ENCODE results near the gene CARM1. TPM values are rescaled to one million over a fixed set of nuclear protein-coding genes. Genes with fewer than 3 reads are reported as not detected.

Gene CARM1
- total RNA-seq, 5 donors from 2014 or later (not counting 1 experiment from before 2014, with no cell fraction given), result 22.3 to 35.2 (median 30.8) TPM

DNA sequence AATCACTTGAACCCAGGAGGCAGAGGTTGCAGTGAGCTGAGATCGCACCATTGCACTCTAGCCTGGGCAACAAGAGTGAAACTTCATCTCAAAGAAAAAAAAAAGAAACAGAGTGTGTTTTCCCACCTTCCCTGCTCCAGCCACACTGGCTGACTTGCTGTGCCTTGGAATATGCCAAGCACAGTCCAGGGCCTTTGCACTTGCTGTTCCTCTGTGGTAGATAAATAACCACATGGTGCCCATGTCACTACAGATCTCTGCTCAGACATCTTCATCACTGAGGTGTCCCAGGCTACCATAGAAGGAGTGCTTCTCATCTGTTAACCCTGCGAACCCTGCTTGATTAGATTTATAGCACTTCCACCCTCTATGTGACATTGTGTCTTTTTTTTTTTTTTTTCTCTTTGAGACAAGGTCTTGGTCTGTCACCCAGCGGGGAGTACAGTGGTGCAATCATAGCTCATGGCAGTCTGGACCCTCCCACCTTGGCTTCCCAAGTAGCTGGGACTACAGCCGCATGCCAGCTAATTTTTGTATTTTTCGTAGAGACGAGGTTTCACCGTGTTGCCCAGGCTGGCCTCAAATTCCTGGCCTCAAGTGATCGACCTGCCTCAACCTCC is 99.9 kb downstream of the CARM1 start:
- H3K27ac Mint-ChIP-seq, result no peak overlapping the region
- no peak for DNase-seq
- CTCF ChIA-PET, result interaction anchor here in 1 of 2 donors (0.7 kb wide), 1 partner anchor 64 kb away, joined by 3 read pairs; no protein-coding TSS in a partner anchor

More for the DNA sequence above, 99.9 kb downstream of the CARM1 start:
- H3K4me3 Mint-ChIP-seq, result no peak overlapping the region
- POLR2A ChIA-PET, result no interaction called here
- H3K27me3 Mint-ChIP-seq, result no peaks in the 10 kb centered on the region
- H3K9me3 ChIP-seq, result no peaks in the 10 kb centered on the region
- H3K9me3 Mint-ChIP-seq, result no peaks in the 10 kb centered on the region
- peaks cover 11 to 22% of the 10 kb centered on the region in 2 experiments for H3K4me1 ChIP-seq (ENCODE audit: control insufficient read depth in 1 of 2, extremely low read depth in 1 of 2, insufficient read depth in 2 of 2, low read length in 2 of 2)
- WGBS (ENCODE audit: insufficient coverage), result 97% methylated on average over 5 of the region's 8 CpGs
- no peak overlapping the region for H3K4me3 ChIP-seq (ENCODE audit: control insufficient read depth in 1 of 2, extremely low read depth in 1 of 2, low read length in 1 of 2)
- peaks cover 0 to 5% of the 10 kb centered on the region in 2 donors for H3K36me3 ChIP-seq (ENCODE audit: control insufficient read depth in 2 of 2, extremely low read depth in 1 of 2, insufficient read depth in 1 of 2, low read length in 1 of 2)
- no peak overlapping the region for H3K27ac ChIP-seq (ENCODE audit: low read length)
- no peaks in the 10 kb centered on the region for H3K27me3 ChIP-seq (replicated peaks in 1 of 2; ENCODE audit: control insufficient read depth in 2 of 2, extremely low read depth in 1 of 2, insufficient read depth in 2 of 2, low read length in 1 of 2)
- no peak for ATAC-seq (replicated peaks in 1 of 4)
- H3K4me1 Mint-ChIP-seq, result peaks cover 52 to 60% (median 54%) of the 10 kb centered on the region in 3 donors
- H3K36me3 Mint-ChIP-seq, result peaks cover 3% of the 10 kb centered on the region

Other genes with a start within 250 kb of the CARM1 start
- 100 to 1,000 TPM; 204 to 228 (median 218) TPM for gene SLC44A2, start 246.0 kb upstream of the CARM1 start, total RNA-seq
- gene ILF3, start 217.2 kb upstream of the CARM1 start, total RNA-seq, result 100 to 1,000 TPM; 331 to 490 (median 370) TPM
- gene QTRT1, start 170.1 kb upstream of the CARM1 start, total RNA-seq, result 10 to 100 TPM; 47.7 to 68.1 (median 55.1) TPM
- gene DNM2, start 153.5 kb upstream of the CARM1 start, total RNA-seq, result 100 to 1,000 TPM; 272 to 329 (median 297) TPM
- 10 to 100 TPM in 2 of 5 donors, 1 to 10 TPM in 3; 6.1 to 11.4 (median 9.5) TPM for gene TMED1, start 35.3 kb upstream of the CARM1 start, total RNA-seq
- gene C19orf38, start 23.1 kb upstream of the CARM1 start, total RNA-seq, result 1 to 10 TPM in 3 of 5 donors, under 1 TPM in 2; 0.51 to 1.8 (median 1.0) TPM
- gene YIPF2, start 57.1 kb downstream of the CARM1 start, total RNA-seq, result 10 to 100 TPM; 21.2 to 34.3 (median 31.5) TPM
- 10 to 100 TPM; 19.2 to 40.4 (median 37.2) TPM for gene TIMM29, start 57.3 kb downstream of the CARM1 start, total RNA-seq
- gene SMARCA4, start 89.5 kb downstream of the CARM1 start, total RNA-seq, result 100 to 1,000 TPM in 4 of 5 donors, 10 to 100 TPM in 1; 93.4 to 114 (median 109) TPM
- 10 to 100 TPM; 33.8 to 50.4 (median 42.0) TPM for gene LDLR, start 217.9 kb downstream of the CARM1 start, total RNA-seq

Data from T-cell (primary cell).